Measurements from ENCODE around the gene SPO11. TPM values are rescaled to one million over a fixed set of nuclear protein-coding genes. Genes with fewer than 3 reads are reported as not detected.

The SPO11 gene
- total and polyA plus RNA-seq, 2 of the 13 experiments (the other 11 are each of a cell fraction or from before 2014, with no cell fraction given): not detected

DNA sequence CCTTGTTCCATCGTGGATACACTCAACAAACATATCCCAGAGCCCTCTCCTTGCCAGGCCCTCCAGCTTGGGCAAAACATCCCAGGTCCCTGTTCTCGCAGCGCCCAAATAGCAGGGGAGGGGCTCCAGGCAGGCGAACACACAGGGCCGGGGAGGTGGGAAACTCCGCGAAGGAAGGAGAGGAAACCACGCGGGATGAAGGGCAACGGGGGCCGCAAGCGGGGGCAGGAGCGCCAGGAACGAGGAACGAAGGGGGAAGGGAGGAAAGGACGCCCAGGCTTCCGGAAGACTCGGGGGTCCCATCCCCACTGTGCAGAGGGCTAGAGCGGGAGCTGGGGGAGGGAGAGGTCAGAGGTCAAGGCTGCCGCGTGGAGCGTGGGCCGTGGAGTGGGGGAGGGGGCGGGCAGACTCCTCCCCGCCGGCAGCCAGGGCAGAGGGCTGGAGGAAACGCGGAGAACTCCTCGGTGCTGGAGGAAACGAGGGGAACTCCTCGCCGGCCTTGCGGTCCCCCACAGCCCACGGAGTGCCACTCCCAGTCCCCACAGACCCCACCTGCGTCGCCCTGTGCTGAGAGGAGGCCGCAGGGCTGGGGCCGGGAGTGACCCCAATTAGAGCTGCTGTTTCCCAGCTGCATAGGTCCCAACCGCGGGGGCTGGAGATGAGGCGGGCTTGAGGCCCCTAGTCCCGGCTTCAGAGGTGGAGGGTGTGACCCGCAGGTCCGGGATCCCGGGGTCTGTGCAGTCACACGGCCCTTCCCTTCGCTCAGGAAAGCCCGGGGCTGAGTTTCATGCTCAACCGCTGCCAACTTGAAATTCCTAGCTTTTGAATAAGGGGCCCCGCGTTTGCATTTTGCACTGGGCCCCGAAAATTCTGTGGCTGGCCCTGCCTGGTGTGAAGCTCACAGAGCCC is 60.3 kb downstream of the SPO11 start (continued):
- TF ChIP-seq, protein P1, sequence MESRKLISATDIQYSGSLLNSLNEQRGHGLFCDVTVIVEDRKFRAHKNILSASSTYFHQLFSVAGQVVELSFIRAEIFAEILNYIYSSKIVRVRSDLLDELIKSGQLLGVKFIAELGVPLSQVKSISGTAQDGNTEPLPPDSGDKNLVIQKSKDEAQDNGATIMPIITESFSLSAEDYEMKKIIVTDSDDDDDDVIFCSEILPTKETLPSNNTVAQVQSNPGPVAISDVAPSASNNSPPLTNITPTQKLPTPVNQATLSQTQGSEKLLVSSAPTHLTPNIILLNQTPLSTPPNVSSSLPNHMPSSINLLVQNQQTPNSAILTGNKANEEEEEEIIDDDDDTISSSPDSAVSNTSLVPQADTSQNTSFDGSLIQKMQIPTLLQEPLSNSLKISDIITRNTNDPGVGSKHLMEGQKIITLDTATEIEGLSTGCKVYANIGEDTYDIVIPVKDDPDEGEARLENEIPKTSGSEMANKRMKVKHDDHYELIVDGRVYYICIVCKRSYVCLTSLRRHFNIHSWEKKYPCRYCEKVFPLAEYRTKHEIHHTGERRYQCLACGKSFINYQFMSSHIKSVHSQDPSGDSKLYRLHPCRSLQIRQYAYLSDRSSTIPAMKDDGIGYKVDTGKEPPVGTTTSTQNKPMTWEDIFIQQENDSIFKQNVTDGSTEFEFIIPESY (CRISPR knock-in tag; IDR thresholded peaks at IDR 0.05): peak; percentile 83
- 0 out of 2 replicates have a peak, but pooled peaks have one; percentile 32 for TF ChIP-seq ZNF749 (CRISPR knock-in tag; IDR thresholded peaks at IDR 0.05; ENCODE audit: borderline replicate concordance)
- peak; percentile 40; the same call in 1 of the 2 replicates for TF ChIP-seq ZMYM3 (CRISPR knock-in tag; IDR thresholded peaks at IDR 0.05)
- TF ChIP-seq POGZ (CRISPR knock-in tag; IDR thresholded peaks at IDR 0.05): peak; percentile 42; the same call in 1 of the 2 replicates
- no peak for TF ChIP-seq ZNF180 (CRISPR knock-in tag; IDR thresholded peaks at IDR 0.05; ENCODE audit: borderline replicate concordance, low read depth)
- 0 out of 2 replicates have a peak, but pooled peaks have one; percentile 43 for TF ChIP-seq ZIK1 (CRISPR knock-in tag; IDR thresholded peaks at IDR 0.05; ENCODE audit: borderline replicate concordance, low read depth)
- peak; percentile 84; the same call in 1 of the 2 replicates for TF ChIP-seq PCBP1 (IDR thresholded peaks at IDR 0.05; ENCODE audit: borderline replicate concordance, low read depth, low read length)
- TF ChIP-seq SPEN (CRISPR knock-in tag; IDR thresholded peaks at IDR 0.05; ENCODE audit: low read depth): 0 out of 2 replicates have a peak, but pooled peaks have one; percentile 11
- TF ChIP-seq NR2F6 (IDR thresholded peaks at IDR 0.05): peak; percentile 88
- peak; percentile 79 for TF ChIP-seq NR2F6 (CRISPR knock-in tag; IDR thresholded peaks at IDR 0.05)
- peak; percentile 55; the same call in 1 of the 2 replicates for TF ChIP-seq HDAC1 (CRISPR knock-in tag; IDR thresholded peaks at IDR 0.05)
- TF ChIP-seq, protein P2, sequence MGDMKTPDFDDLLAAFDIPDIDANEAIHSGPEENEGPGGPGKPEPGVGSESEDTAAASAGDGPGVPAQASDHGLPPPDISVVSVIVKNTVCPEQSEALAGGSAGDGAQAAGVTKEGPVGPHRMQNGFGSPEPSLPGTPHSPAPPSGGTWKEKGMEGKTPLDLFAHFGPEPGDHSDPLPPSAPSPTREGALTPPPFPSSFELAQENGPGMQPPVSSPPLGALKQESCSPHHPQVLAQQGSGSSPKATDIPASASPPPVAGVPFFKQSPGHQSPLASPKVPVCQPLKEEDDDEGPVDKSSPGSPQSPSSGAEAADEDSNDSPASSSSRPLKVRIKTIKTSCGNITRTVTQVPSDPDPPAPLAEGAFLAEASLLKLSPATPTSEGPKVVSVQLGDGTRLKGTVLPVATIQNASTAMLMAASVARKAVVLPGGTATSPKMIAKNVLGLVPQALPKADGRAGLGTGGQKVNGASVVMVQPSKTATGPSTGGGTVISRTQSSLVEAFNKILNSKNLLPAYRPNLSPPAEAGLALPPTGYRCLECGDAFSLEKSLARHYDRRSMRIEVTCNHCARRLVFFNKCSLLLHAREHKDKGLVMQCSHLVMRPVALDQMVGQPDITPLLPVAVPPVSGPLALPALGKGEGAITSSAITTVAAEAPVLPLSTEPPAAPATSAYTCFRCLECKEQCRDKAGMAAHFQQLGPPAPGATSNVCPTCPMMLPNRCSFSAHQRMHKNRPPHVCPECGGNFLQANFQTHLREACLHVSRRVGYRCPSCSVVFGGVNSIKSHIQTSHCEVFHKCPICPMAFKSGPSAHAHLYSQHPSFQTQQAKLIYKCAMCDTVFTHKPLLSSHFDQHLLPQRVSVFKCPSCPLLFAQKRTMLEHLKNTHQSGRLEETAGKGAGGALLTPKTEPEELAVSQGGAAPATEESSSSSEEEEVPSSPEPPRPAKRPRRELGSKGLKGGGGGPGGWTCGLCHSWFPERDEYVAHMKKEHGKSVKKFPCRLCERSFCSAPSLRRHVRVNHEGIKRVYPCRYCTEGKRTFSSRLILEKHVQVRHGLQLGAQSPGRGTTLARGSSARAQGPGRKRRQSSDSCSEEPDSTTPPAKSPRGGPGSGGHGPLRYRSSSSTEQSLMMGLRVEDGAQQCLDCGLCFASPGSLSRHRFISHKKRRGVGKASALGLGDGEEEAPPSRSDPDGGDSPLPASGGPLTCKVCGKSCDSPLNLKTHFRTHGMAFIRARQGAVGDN (CRISPR knock-in tag; IDR thresholded peaks at IDR 0.05): peak; percentile 68
- 0 out of 2 replicates have a peak, but pooled peaks have one; percentile 32 for TF ChIP-seq MEIS1 (CRISPR knock-in tag; IDR thresholded peaks at IDR 0.05; ENCODE audit: borderline replicate concordance)
- TF ChIP-seq, protein P3, sequence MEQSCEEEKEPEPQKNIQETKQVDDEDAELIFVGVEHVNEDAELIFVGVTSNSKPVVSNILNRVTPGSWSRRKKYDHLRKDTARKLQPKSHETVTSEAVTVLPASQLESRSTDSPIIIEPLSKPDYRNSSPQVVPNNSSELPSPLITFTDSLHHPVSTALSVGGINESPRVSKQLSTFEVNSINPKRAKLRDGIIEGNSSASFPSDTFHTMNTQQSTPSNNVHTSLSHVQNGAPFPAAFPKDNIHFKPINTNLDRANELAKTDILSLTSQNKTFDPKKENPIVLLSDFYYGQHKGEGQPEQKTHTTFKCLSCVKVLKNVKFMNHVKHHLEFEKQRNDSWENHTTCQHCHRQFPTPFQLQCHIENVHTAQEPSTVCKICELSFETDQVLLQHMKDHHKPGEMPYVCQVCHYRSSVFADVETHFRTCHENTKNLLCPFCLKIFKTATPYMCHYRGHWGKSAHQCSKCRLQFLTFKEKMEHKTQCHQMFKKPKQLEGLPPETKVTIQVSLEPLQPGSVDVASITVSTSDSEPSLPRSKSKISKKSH (CRISPR knock-in tag; IDR thresholded peaks at IDR 0.05; ENCODE audit: borderline replicate concordance): no peak
- no peak for TF ChIP-seq ZNF496 (CRISPR knock-in tag; IDR thresholded peaks at IDR 0.05; ENCODE audit: insufficient replicate concordance)
- 0 out of 2 replicates have a peak, but pooled peaks have one; percentile 73 for TF ChIP-seq ZKSCAN1 (IDR thresholded peaks at IDR 0.05; ENCODE audit: low read length)
- peak; percentile 14; the same call in 1 of the 2 replicates for TF ChIP-seq RFXAP (CRISPR knock-in tag; IDR thresholded peaks at IDR 0.05; ENCODE audit: borderline replicate concordance)
- TF ChIP-seq, protein P4, sequence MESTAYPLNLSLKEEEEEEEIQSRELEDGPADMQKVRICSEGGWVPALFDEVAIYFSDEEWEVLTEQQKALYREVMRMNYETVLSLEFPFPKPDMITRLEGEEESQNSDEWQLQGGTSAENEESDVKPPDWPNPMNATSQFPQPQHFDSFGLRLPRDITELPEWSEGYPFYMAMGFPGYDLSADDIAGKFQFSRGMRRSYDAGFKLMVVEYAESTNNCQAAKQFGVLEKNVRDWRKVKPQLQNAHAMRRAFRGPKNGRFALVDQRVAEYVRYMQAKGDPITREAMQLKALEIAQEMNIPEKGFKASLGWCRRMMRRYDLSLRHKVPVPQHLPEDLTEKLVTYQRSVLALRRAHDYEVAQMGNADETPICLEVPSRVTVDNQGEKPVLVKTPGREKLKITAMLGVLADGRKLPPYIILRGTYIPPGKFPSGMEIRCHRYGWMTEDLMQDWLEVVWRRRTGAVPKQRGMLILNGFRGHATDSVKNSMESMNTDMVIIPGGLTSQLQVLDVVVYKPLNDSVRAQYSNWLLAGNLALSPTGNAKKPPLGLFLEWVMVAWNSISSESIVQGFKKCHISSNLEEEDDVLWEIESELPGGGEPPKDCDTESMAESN (CRISPR knock-in tag; conservative IDR thresholded peaks at IDR 0.05): 0 out of 2 replicates have a peak, but pooled peaks have one; percentile 12
